ENCODE measurements around the gene SFMBT1.
"Not testable (repeated sequence)": the region's sequence is repeated elsewhere in the genome, so short reads cannot be mapped to it uniquely, and the experiment has no call there.

The SFMBT1 gene

GRCh38 chr3:53072653-53073552 is 27.0 kb upstream of the SFMBT1 start:
- DNase-seq, result peak; percentile 66 to 81 (median 79)

GRCh38 chr3:53071882-53072431 is 26.1 kb upstream of the SFMBT1 start:
- no peak for DNase-seq

GRCh38 chr3:53069422-53070068 is 23.7 kb upstream of the SFMBT1 start:
- no peak for DNase-seq

GRCh38 chr3:53068176-53068575 is 22.3 kb upstream of the SFMBT1 start:
- no peak for DNase-seq

- DNase-seq, result no peak
These were observed 21.7 kb upstream of the SFMBT1 start for GRCh38 chr3:53067567-53067966.

- DNase-seq, result no peak
These were observed 20.1 kb upstream of the SFMBT1 start for GRCh38 chr3:53065841-53066480.

- no peak for DNase-seq
These were observed 17.0 kb upstream of the SFMBT1 start for GRCh38 chr3:53062905-53063304.

- DNase-seq, result no peak
These were observed 10.6 kb upstream of the SFMBT1 start for GRCh38 chr3:53056442-53056841.

GRCh38 chr3:53054233-53054632 is 8.4 kb upstream of the SFMBT1 start:
- DNase-seq, result not testable (repeated sequence)

- DNase-seq, result no peak
These were observed 6.1 kb upstream of the SFMBT1 start for GRCh38 chr3:53051929-53052328.

- no peak for DNase-seq
These were observed 4.1 kb upstream of the SFMBT1 start for GRCh38 chr3:53049987-53050386.

GRCh38 chr3:53046171-53047170 is 598 bp upstream of the SFMBT1 start:
- peak in 3 of 4 experiments; percentile 23 to 43 (median 29) for DNase-seq

GRCh38 chr3:53044711-53045517 is 959 bp downstream of the SFMBT1 start:
- DNase-seq, result peak in 3 of 4 experiments; percentile 19 to 57 (median 52)

- no peak for DNase-seq
These were observed 1.5 kb downstream of the SFMBT1 start for GRCh38 chr3:53044371-53044710.

- no peak for DNase-seq
These were observed 2.1 kb downstream of the SFMBT1 start for GRCh38 chr3:53043738-53044137.

- DNase-seq, result no peak
These were observed 3.2 kb downstream of the SFMBT1 start for GRCh38 chr3:53042651-53043050.

GRCh38 chr3:53040351-53040820 is 5.5 kb downstream of the SFMBT1 start:
- DNase-seq, result no peak

GRCh38 chr3:53039376-53039752 is 6.5 kb downstream of the SFMBT1 start:
- DNase-seq, result no peak

GRCh38 chr3:53038679-53039375 is 7.0 kb downstream of the SFMBT1 start:
- no peak for DNase-seq

GRCh38 chr3:53035825-53036619 is 9.9 kb downstream of the SFMBT1 start:
- DNase-seq, result no peak
